ENCODE measurements around the gene CTNNBIP1. TPM values are rescaled to one million over a fixed set of nuclear protein-coding genes. Genes with fewer than 3 reads are reported as not detected.

CTNNBIP1 gene
- total and polyA plus RNA-seq, 2 of the 8 experiments (the other 6 are each of a cell fraction or from before 2014, with no cell fraction given), result 40.9 to 46.6 TPM

DNA sequence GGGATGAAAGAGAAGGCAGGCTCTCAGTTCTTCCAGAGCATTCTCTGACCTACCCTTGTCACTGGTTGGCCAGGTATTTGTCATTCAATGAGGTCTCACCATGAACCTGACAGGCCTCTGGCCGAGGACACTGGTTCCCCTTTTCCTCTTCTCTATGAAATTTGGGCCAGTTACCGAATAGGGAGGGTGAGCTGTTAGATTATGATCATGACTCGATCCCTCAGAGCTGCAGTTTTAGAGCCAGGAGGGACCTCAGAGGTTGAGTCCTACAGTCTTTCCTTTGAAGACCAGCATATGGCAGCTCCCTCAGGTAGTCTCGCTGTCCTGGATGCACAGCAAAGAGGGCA lies 56.8 kb downstream of the CTNNBIP1 start:
- H4K8ac ChIP-seq (ENCODE audit: extremely low read depth, insufficient read depth, low read length), result no peak overlapping the region
- no peak overlapping the region for H3K56ac ChIP-seq (replicated peaks; ENCODE audit: insufficient read length, low read depth, low read length)
- H2BK20ac ChIP-seq (ENCODE audit: low read length), result no peak overlapping the region
- H3K36me3 ChIP-seq (ENCODE audit: control insufficient read depth in 2 of 4, insufficient read depth in 4 of 4, low read length in 3 of 4), result peaks cover 0 to 3% (median 0%) of the 10 kb centered on the region in 4 experiments; a peak in 2 of 8 replicates
- H3K79me2 ChIP-seq (ENCODE audit: control insufficient read depth in 1 of 2, insufficient read depth in 2 of 2, low read length in 2 of 2), result no peaks in the 10 kb centered on the region
- no peak overlapping the region for H2BK120ac ChIP-seq (replicated peaks; ENCODE audit: low read depth, low read length)
- H3K4me3 ChIP-seq (ENCODE audit: extremely low read depth in 1 of 4, insufficient read depth in 2 of 4, low read depth in 3 of 4, low read length in 4 of 4), result no peak overlapping the region
- H3K4me1 ChIP-seq (replicated peaks in 1 of 4; ENCODE audit: control insufficient read depth in 3 of 4, insufficient read depth in 4 of 4, low read length in 3 of 4), result peaks cover 3 to 11% (median 8%) of the 10 kb centered on the region in 4 experiments
- no peaks in the 10 kb centered on the region for H3K9me3 ChIP-seq (ENCODE audit: insufficient read depth in 2 of 2, low read depth in 1 of 2, low read length in 1 of 2)
- H2AK5ac ChIP-seq (ENCODE audit: low read depth, low read length), result no peak overlapping the region
- no peak overlapping the region for H4K91ac ChIP-seq (replicated peaks; ENCODE audit: insufficient read length, low read length)
- peaks cover 0 to 3% of the 10 kb centered on the region in 2 experiments for H4K20me1 ChIP-seq (replicated peaks in 1 of 2; ENCODE audit: control insufficient read depth in 1 of 2, insufficient read depth in 2 of 2, low read length in 2 of 2)
- no peak overlapping the region for H4K5ac ChIP-seq (ENCODE audit: insufficient read length, low read depth, low read length)
- H3K23ac ChIP-seq (ENCODE audit: insufficient read length), result no peak overlapping the region
- H2BK12ac ChIP-seq (ENCODE audit: low read depth, low read length), result no peak overlapping the region
- no peak overlapping the region for H3K18ac ChIP-seq (ENCODE audit: extremely low read depth, low read length)
- ChIA-PET POLR2A (ENCODE audit: partially characterized antibody) (no interaction called here), CTCF (ENCODE audit: partially characterized antibody) (interaction anchor here (0.6 to 8.0 kb wide), 8 partner anchors 8 to 224 kb away, joined by 3 to 63 read pairs (median 4); partner anchors contain the start of genes LZIC and NMNAT1)
- H3K14ac ChIP-seq (ENCODE audit: insufficient read length), result no peak overlapping the region
- H2BK15ac ChIP-seq (ENCODE audit: low read length), result no peak overlapping the region
- 85% methylated on average over 4 of the region's 4 CpGs; no CpG with 5 or more reads in 1 of the 2 experiments for WGBS, 2 experiments (ENCODE audit: extremely low coverage in 1 of 2, insufficient coverage in 1 of 2, insufficient read length in 1 of 2, insufficient replicate concordance in 2 of 2, low coverage in 1 of 2, low lambda C conversion rate in 2 of 2, missing lambda C conversion rate in 1 of 2)
- no peak overlapping the region for H3K27ac ChIP-seq (ENCODE audit: low read depth, low read length)
- no peaks in the 10 kb centered on the region for H3K27me3 ChIP-seq (replicated peaks in 1 of 4; ENCODE audit: control insufficient read depth in 3 of 4, extremely low read depth in 1 of 4, insufficient read depth in 3 of 4, low read length in 3 of 4)
- FAIRE-seq (no peak), DNase-seq (ENCODE audit: low read depth in 1 of 2, low spot score in 2 of 2) (no peak)
- H2AFZ ChIP-seq (ENCODE audit: low read length), result no peak overlapping the region
- no peak overlapping the region for H3K4me2 ChIP-seq (ENCODE audit: insufficient read depth in 1 of 2, low read depth in 2 of 2, low read length in 2 of 2)
- no peak overlapping the region for H2BK5ac ChIP-seq (ENCODE audit: low read depth, low read length)
- H3K9ac ChIP-seq (replicated peaks in 1 of 4; ENCODE audit: extremely low read depth in 1 of 4, low read depth in 3 of 4, low read length in 3 of 4), result no peak overlapping the region
- H3K23me2 ChIP-seq (ENCODE audit: low read depth, low read length), result no peaks in the 10 kb centered on the region
- H3K4ac ChIP-seq (replicated peaks; ENCODE audit: insufficient read length, low read depth, low read length), result no peak overlapping the region
- no peak for TF ChIP-seq EGR1 (IDR thresholded peaks at IDR 0.05; ENCODE audit: borderline replicate concordance, low read depth, low read length)
- no peak for TF ChIP-seq EP300 (IDR thresholded peaks at IDR 0.05; ENCODE audit: borderline replicate concordance in 1 of 2, low read depth in 2 of 2, low read length in 2 of 2)
- TF ChIP-seq ASH2L (IDR thresholded peaks at IDR 0.05; ENCODE audit: low read length), result no peak
- TF ChIP-seq SRF (IDR thresholded peaks at IDR 0.05; ENCODE audit: low read depth, low read length), result no peak
- TF ChIP-seq RAD21 (IDR thresholded peaks at IDR 0.05 in 1 of 2, conservative IDR thresholded peaks at IDR 0.05 in 1 of 2; ENCODE audit: low read depth in 2 of 2, low read length in 2 of 2), result no peak
- TF ChIP-seq RNF2 (IDR thresholded peaks at IDR 0.05; ENCODE audit: borderline replicate concordance, low read depth, low read length, missing control alignments, poor library complexity, severe bottlenecking), result no peak
- TF ChIP-seq FOSL1 (IDR thresholded peaks at IDR 0.05; ENCODE audit: insufficient read depth, low read depth, low read length), result no peak
- TF ChIP-seq KDM1A (IDR thresholded peaks at IDR 0.05; ENCODE audit: borderline replicate concordance, low read length), result no peak
- TF ChIP-seq PHF8 (conservative IDR thresholded peaks at IDR 0.05; ENCODE audit: low read depth, low read length), result no peak
- H3K79me1 ChIP-seq (ENCODE audit: low read depth, low read length), result no peaks in the 10 kb centered on the region
